PC-3 (cell line): ENCODE results near the gene CENPH.

Source experiments
- CTCF ChIP-seq: fragments of 300-600 bp; sonication (generic); conservative IDR thresholded peaks from 2 replicates; pipeline ENCODE4 v1.5.1; 2017; ENCODE audit warnings: antibody characterized with exemption, low read depth, mild to moderate bottlenecking, low read length
- EZH2 ChIP-seq: fragments of 300-600 bp; sonication (generic); IDR thresholded peaks from one replicate; pipeline ENCODE4 v1.6.1; 2017; ENCODE audit warnings: antibody characterized with exemption, mild to moderate bottlenecking, low read length; ENCODE audit not compliant: unreplicated experiment
- EZH2phosphoT487 ChIP-seq: fragments of 300-600 bp; sonication (generic); IDR thresholded peaks from 2 replicates; pipeline ENCODE4 v1.6.1; 2018; ENCODE audit warnings: mild to moderate bottlenecking, antibody characterized with exemption, low read length, borderline replicate concordance

- TF ChIP-seq CTCF (no peak), EZH2 (no peak), EZH2phosphoT487 (no peak)
Measured at GRCh38 chr5:69167493-69167855, 21.9 kb upstream of the CENPH start.
